Loucy (cell line): ENCODE data around the gene MMP15.

Experiments used
- H2AFZ ChIP-seq: fragments of 200-600 bp; sonication (generic); 2 replicates; pipeline ENCODE4 v1.6.0; 2016; ENCODE audit warnings: antibody characterized with exemption, mild to moderate bottlenecking, low read length, moderate library complexity
- H3F3A ChIP-seq: fragments of 200-600 bp; 2 replicates; pipeline ENCODE4 v1.6.0; 2016; ENCODE audit warnings: antibody characterized with exemption, low read depth, mild to moderate bottlenecking
- H3K27me3 ChIP-seq: fragments of 200-600 bp; sonication (generic); 2 replicates; pipeline ENCODE4 v1.6.1; 2014; ENCODE audit warnings: low read length, mild to moderate bottlenecking; ENCODE audit not compliant: insufficient read depth, poor library complexity, severe bottlenecking
- H3K36me3 ChIP-seq: fragments of 200-600 bp; sonication (generic); 2 replicates; pipeline ENCODE4 v1.6.1; 2016; ENCODE audit warnings: low read length; ENCODE audit not compliant: insufficient read depth
- H3K4me1 ChIP-seq: fragments of 200-600 bp; sonication (generic); 2 replicates; pipeline ENCODE4 v1.5.1; 2014; ENCODE audit warnings: low read length, mild to moderate bottlenecking; ENCODE audit not compliant: insufficient read depth, poor library complexity, severe bottlenecking
- H3K4me2 ChIP-seq: fragments of 200-600 bp; sonication (generic); 2 replicates; pipeline ENCODE4 v1.6.0; 2014; ENCODE audit warnings: antibody characterized with exemption, low read length, low read depth, mild to moderate bottlenecking; ENCODE audit not compliant: poor library complexity, severe bottlenecking
- H3K4me3 ChIP-seq: fragments of 200-600 bp; sonication (generic); 2 replicates; pipeline ENCODE4 v1.5.1; 2014; ENCODE audit warnings: low read length, mild to moderate bottlenecking, mixed read lengths; ENCODE audit not compliant: poor library complexity, severe bottlenecking
- H3K79me2 ChIP-seq: fragments of 200-600 bp; sonication (generic); 2 replicates; pipeline ENCODE4 v1.6.1; 2014; ENCODE audit warnings: low read length; ENCODE audit not compliant: insufficient read depth
- H3K9ac ChIP-seq: fragments of 200-600 bp; sonication (generic); 2 replicates; pipeline ENCODE4 v1.6.0; 2014; ENCODE audit warnings: mild to moderate bottlenecking, low read depth, low read length, moderate library complexity; ENCODE audit not compliant: poor library complexity, severe bottlenecking
- H3K9me2 ChIP-seq: fragments of 200-600 bp; sonication (generic); replicated peaks from 2 replicates; pipeline ENCODE4 v1.6.1; 2016; ENCODE audit warnings: low read depth, low read length, mixed read lengths
- H3K9me3 ChIP-seq: fragments of 200-600 bp; sonication (generic); 2 replicates; pipeline ENCODE4 v1.6.1; 2014; ENCODE audit warnings: mild to moderate bottlenecking, antibody characterized with exemption, low read length, low read depth; ENCODE audit not compliant: insufficient read depth
- H4K20me1 ChIP-seq: fragments of 200-600 bp; sonication (generic); 2 replicates; pipeline ENCODE4 v1.6.0; 2014; ENCODE audit warnings: antibody characterized with exemption, low read length, mild to moderate bottlenecking; ENCODE audit not compliant: insufficient read depth, poor library complexity, severe bottlenecking
- EZH2phosphoT487 ChIP-seq: fragments of 200-600 bp; IDR thresholded peaks from 2 replicates; pipeline ENCODE4 v1.6.1; 2018; ENCODE audit warnings: antibody characterized with exemption, mild to moderate bottlenecking, moderate library complexity, borderline replicate concordance
- TF ChIP-seq, protein P1 (sequence below): fragments of 200-600 bp; sonication (generic); conservative IDR thresholded peaks from 2 replicates; pipeline ENCODE4 v1.5.1; 2014; ENCODE audit warnings: mild to moderate bottlenecking, antibody characterized with exemption, low read length

The MMP15 gene

DNA sequence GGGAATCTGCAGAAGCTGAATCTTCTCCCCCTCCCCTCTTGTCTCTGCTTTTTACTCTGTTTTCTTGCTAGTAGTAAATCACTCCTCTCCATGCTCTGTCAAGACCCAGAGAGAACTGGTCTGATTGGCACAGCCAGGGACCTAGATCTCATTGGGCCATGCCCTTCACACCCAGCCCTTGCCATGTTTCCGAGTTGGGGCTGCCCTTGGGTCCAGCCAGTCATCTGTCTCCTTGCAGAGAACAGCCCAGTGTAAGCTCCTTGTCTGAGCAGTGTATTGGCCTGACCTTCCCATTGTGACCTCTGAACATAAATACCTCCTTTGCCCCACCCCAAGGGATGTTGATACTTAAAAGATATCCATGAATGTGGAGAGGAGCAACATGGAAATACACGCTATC is 3.9 kb downstream of the MMP15 start:
- TF ChIP-seq EZH2phosphoT487: no peak
- TF ChIP-seq, protein P1, sequence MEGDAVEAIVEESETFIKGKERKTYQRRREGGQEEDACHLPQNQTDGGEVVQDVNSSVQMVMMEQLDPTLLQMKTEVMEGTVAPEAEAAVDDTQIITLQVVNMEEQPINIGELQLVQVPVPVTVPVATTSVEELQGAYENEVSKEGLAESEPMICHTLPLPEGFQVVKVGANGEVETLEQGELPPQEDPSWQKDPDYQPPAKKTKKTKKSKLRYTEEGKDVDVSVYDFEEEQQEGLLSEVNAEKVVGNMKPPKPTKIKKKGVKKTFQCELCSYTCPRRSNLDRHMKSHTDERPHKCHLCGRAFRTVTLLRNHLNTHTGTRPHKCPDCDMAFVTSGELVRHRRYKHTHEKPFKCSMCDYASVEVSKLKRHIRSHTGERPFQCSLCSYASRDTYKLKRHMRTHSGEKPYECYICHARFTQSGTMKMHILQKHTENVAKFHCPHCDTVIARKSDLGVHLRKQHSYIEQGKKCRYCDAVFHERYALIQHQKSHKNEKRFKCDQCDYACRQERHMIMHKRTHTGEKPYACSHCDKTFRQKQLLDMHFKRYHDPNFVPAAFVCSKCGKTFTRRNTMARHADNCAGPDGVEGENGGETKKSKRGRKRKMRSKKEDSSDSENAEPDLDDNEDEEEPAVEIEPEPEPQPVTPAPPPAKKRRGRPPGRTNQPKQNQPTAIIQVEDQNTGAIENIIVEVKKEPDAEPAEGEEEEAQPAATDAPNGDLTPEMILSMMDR: no peak
- Histone ChIP-seq H3K9me3 (no peaks in the 10 kb centered on the region), H3K36me3 (no peaks in the 10 kb centered on the region), H3K4me2 (no peak overlapping the region), H3F3A (no peaks in the 10 kb centered on the region), H3K27me3 (no peaks in the 10 kb centered on the region), H3K4me1 (peaks cover 3% of the 10 kb centered on the region), H3K4me3 (no peak overlapping the region), H3K9me2 (no peaks in the 10 kb centered on the region), H4K20me1 (no peaks in the 10 kb centered on the region), H2AFZ (no peak overlapping the region), H3K9ac (no peak overlapping the region), H3K79me2 (no peaks in the 10 kb centered on the region)

DNA sequence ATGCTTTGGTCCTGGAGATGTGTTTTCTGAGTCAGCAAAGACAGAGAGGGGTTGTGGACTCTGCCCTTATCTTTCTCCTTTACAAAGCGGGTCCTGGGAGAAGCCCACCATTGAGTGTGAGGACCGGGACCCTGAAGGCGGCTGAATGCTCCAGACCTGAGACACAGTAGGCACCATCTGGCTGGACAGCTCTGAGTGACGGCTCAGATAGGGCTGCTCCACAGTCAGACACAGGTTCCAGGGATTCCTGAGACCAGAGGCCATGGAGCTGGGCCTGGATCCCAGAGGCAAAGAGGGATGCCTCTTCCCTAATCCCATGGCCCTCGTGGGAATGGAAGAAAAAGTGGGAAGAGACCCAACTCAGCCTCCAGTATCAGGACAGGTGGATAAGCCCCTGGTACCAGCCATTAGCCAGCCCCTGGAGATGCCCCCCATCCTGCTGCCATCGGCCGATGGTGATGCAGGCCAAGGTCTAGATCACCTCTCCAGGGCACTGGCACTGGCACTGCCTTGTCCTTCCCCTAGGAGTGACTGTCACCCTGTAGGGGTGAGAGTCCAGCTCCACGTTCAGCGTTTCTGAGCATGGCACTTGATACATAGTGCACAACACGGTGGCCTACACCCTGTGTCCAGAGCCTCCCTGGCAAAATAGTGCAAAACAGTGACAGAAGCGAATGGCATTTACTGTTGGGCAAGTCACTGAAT is 4.7 kb downstream of the MMP15 start:
- Histone ChIP-seq H3K4me3 (no peak overlapping the region), H3K9me2 (no peaks in the 10 kb centered on the region), H3K27me3 (no peaks in the 10 kb centered on the region), H3K9ac (no peak overlapping the region), H3K36me3 (no peaks in the 10 kb centered on the region), H3F3A (no peaks in the 10 kb centered on the region), H3K4me2 (no peak overlapping the region), H3K9me3 (no peaks in the 10 kb centered on the region), H3K79me2 (no peaks in the 10 kb centered on the region), H2AFZ (no peak overlapping the region), H4K20me1 (no peaks in the 10 kb centered on the region), H3K4me1 (no peaks in the 10 kb centered on the region)
- TF ChIP-seq, protein P1: no peak
- no peak for TF ChIP-seq EZH2phosphoT487

DNA sequence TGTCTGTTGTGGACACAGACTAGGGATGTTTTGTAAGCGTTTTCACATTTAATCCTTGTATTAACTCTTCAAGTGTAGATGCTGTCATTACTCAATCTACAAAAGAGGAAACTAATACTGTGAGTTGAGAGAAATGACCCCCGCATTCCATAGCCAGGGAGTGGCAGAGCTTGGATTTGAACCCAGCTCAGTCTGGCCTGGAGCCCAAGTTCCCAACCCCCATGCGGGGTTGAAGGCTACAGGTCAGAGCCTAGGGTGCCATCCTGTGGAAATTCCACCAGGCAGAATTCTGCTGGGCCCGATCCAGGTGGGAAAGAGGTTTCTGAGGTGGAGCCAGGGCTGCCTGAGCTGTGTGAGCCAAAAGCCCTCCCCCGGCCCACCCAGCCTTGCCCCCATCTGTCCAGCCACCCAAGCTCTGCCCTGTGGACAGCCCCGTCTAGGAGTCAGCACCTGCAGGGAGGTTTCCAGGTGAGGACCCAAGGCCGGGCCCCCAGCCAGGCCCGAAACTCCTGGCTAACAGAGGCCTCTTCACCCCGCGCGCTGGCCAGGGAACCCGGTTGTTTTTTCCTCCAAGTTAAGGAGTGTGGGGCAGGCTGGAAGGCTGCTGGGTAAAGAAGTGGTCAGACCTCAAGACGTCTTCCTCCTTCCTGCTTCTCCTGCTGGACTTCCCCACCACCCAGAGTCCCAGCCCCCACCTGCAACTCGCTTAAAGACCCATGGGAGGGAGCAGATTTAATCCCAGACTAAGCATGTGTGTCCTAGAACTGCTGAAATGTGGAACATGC is 5.7 kb downstream of the MMP15 start:
- no peak overlapping the region for H3K9ac ChIP-seq
- H3K4me2 ChIP-seq: no peak overlapping the region
- H3K27me3 ChIP-seq: no peaks in the 10 kb centered on the region
- H3K9me2 ChIP-seq: no peaks in the 10 kb centered on the region
- H3K9me3 ChIP-seq: no peaks in the 10 kb centered on the region
- no peaks in the 10 kb centered on the region for H3K79me2 ChIP-seq
- H3K4me3 ChIP-seq: no peak overlapping the region
- TF ChIP-seq EZH2phosphoT487: no peak
- TF ChIP-seq, protein P1: no peak
- H4K20me1 ChIP-seq: no peaks in the 10 kb centered on the region
- no peaks in the 10 kb centered on the region for H3K36me3 ChIP-seq
- no peaks in the 10 kb centered on the region for H3K4me1 ChIP-seq
- H3F3A ChIP-seq: no peaks in the 10 kb centered on the region
- no peak overlapping the region for H2AFZ ChIP-seq
